ENCODE measurements around the gene CASK. TPM values are rescaled to one million over a fixed set of nuclear protein-coding genes. Genes with fewer than 3 reads are reported as not detected.

The CASK gene
- total and polyA plus RNA-seq, 9 of the 15 experiments (the other 6 are each of a cell fraction or from before 2014, with no cell fraction given): 1.3 to 7.4 (median 5.2) TPM

- TF ChIP-seq PRMT5 (CRISPR knock-in tag; IDR thresholded peaks at IDR 0.05) (no peak), MBD2 (IDR thresholded peaks at IDR 0.05; ENCODE audit: borderline replicate concordance, low read depth) (no peak), STAG1 (CRISPR knock-in tag; IDR thresholded peaks at IDR 0.05; ENCODE audit: borderline replicate concordance) (no peak), ZNF23 (CRISPR knock-in tag; IDR thresholded peaks at IDR 0.05) (no peak)
Observed at GRCh38 chrX:41590641-41591040, 332.7 kb downstream of the CASK start (continued).

GRCh38 chrX:41589634-41590270, 333.6 kb downstream of the CASK start:
- TF ChIP-seq U2AF2 (optimal IDR thresholded peaks at IDR 0.05; ENCODE audit: low read depth, low read length) (no peak), ZNF316 (IDR thresholded peaks at IDR 0.05) (peak; percentile 62), GTF2A2 (tag; IDR thresholded peaks at IDR 0.05) (no peak), C11orf30 (IDR thresholded peaks at IDR 0.05; ENCODE audit: low read depth) (0 out of 2 replicates have a peak, but pooled peaks have one; percentile 13)
- POLR2A ChIA-PET: no interaction called here
- in situ Hi-C loops (cut with MboI): no loop called here
- Histone ChIP-seq H3K79me2 (ENCODE audit: control insufficient read depth, insufficient read depth, low read length) (no peaks in the 10 kb centered on the region), H3K9me3 (replicated peaks; ENCODE audit: control insufficient read depth, insufficient read depth, low read depth, low read length) (no peaks in the 10 kb centered on the region), H3K9ac (ENCODE audit: insufficient read depth in 1 of 2, low read depth in 2 of 2, low read length in 2 of 2) (no peak overlapping the region), H3K36me3 (ENCODE audit: control insufficient read depth, insufficient read depth, low read length) (no peaks in the 10 kb centered on the region), H3K4me3 (no peak overlapping the region), H3K27me3 (ENCODE audit: control insufficient read depth in 2 of 2, insufficient read depth in 2 of 2, low read length in 2 of 2) (no peaks in the 10 kb centered on the region), H4K20me1 (replicated peaks; ENCODE audit: control insufficient read depth, insufficient read depth, low read length) (no peaks in the 10 kb centered on the region), H2AFZ (ENCODE audit: low read depth, low read length) (no peak overlapping the region), H3K27ac (ENCODE audit: extremely low read depth, low read depth, low read length) (no peak overlapping the region), H3K9me1 (ENCODE audit: control insufficient read depth, insufficient read depth, low read length) (no peaks in the 10 kb centered on the region), H3K4me1 (replicated peaks in 1 of 2; ENCODE audit: control insufficient read depth in 2 of 2, insufficient read depth in 2 of 2, low read length in 2 of 2) (no peaks in the 10 kb centered on the region), H3K4me2 (ENCODE audit: insufficient read depth, low read length) (no peak overlapping the region)
- BruUV-seq (replicated peaks): no TSS peak
- DNase-seq (ENCODE audit: extremely low read depth in 1 of 4, low spot score in 3 of 4) (no peak), ATAC-seq (no peak), FAIRE-seq (no peak)
- 34% methylated on average over 3 of the region's 5 CpGs for WGBS (ENCODE audit: insufficient coverage, low coverage, missing lambda C conversion rate)
- CTCF ChIA-PET (ENCODE audit: low intra/inter-chr PET ratio): no interaction called here
- intact Hi-C loops (cut with micrococcal nuclease): no loop called here
